ENCODE measurements around the gene IGSF3.

GRCh38 chr1:116684575-116684974, 17.0 kb upstream of the IGSF3 start:
- TF ChIP-seq, protein P1, sequence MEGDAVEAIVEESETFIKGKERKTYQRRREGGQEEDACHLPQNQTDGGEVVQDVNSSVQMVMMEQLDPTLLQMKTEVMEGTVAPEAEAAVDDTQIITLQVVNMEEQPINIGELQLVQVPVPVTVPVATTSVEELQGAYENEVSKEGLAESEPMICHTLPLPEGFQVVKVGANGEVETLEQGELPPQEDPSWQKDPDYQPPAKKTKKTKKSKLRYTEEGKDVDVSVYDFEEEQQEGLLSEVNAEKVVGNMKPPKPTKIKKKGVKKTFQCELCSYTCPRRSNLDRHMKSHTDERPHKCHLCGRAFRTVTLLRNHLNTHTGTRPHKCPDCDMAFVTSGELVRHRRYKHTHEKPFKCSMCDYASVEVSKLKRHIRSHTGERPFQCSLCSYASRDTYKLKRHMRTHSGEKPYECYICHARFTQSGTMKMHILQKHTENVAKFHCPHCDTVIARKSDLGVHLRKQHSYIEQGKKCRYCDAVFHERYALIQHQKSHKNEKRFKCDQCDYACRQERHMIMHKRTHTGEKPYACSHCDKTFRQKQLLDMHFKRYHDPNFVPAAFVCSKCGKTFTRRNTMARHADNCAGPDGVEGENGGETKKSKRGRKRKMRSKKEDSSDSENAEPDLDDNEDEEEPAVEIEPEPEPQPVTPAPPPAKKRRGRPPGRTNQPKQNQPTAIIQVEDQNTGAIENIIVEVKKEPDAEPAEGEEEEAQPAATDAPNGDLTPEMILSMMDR (conservative IDR thresholded peaks at IDR 0.05; ENCODE audit: low read depth in 2 of 2): no peak
- TF ChIP-seq STAT1 (IDR thresholded peaks at IDR 0.05; ENCODE audit: unreplicated experiment) (no peak), EZH2phosphoT487 (IDR thresholded peaks at IDR 0.05; ENCODE audit: unreplicated experiment) (no peak), EZH2 (IDR thresholded peaks at IDR 0.05; ENCODE audit: low read depth, unreplicated experiment) (no peak), POLR2AphosphoS5 (IDR thresholded peaks at IDR 0.05; ENCODE audit: low read depth) (no peak), CREB1 (CRISPR knock-in tag; IDR thresholded peaks at IDR 0.05; ENCODE audit: low read depth) (no peak), JUNB (IDR thresholded peaks at IDR 0.05; ENCODE audit: unreplicated experiment) (no peak), ZNF331 (CRISPR knock-in tag; IDR thresholded peaks at IDR 0.05; ENCODE audit: low read depth) (no peak), ZNF114 (CRISPR knock-in tag; IDR thresholded peaks at IDR 0.05) (no peak), NANOG (IDR thresholded peaks at IDR 0.05; ENCODE audit: borderline replicate concordance) (no peak)
- TF ChIP-seq, protein P2, sequence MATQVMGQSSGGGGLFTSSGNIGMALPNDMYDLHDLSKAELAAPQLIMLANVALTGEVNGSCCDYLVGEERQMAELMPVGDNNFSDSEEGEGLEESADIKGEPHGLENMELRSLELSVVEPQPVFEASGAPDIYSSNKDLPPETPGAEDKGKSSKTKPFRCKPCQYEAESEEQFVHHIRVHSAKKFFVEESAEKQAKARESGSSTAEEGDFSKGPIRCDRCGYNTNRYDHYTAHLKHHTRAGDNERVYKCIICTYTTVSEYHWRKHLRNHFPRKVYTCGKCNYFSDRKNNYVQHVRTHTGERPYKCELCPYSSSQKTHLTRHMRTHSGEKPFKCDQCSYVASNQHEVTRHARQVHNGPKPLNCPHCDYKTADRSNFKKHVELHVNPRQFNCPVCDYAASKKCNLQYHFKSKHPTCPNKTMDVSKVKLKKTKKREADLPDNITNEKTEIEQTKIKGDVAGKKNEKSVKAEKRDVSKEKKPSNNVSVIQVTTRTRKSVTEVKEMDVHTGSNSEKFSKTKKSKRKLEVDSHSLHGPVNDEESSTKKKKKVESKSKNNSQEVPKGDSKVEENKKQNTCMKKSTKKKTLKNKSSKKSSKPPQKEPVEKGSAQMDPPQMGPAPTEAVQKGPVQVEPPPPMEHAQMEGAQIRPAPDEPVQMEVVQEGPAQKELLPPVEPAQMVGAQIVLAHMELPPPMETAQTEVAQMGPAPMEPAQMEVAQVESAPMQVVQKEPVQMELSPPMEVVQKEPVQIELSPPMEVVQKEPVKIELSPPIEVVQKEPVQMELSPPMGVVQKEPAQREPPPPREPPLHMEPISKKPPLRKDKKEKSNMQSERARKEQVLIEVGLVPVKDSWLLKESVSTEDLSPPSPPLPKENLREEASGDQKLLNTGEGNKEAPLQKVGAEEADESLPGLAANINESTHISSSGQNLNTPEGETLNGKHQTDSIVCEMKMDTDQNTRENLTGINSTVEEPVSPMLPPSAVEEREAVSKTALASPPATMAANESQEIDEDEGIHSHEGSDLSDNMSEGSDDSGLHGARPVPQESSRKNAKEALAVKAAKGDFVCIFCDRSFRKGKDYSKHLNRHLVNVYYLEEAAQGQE (IDR thresholded peaks at IDR 0.05; ENCODE audit: unreplicated experiment): no peak
- TF ChIP-seq, protein P3, sequence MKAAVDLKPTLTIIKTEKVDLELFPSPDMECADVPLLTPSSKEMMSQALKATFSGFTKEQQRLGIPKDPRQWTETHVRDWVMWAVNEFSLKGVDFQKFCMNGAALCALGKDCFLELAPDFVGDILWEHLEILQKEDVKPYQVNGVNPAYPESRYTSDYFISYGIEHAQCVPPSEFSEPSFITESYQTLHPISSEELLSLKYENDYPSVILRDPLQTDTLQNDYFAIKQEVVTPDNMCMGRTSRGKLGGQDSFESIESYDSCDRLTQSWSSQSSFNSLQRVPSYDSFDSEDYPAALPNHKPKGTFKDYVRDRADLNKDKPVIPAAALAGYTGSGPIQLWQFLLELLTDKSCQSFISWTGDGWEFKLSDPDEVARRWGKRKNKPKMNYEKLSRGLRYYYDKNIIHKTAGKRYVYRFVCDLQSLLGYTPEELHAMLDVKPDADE (IDR thresholded peaks at IDR 0.05): no peak
- TF ChIP-seq, protein P4, sequence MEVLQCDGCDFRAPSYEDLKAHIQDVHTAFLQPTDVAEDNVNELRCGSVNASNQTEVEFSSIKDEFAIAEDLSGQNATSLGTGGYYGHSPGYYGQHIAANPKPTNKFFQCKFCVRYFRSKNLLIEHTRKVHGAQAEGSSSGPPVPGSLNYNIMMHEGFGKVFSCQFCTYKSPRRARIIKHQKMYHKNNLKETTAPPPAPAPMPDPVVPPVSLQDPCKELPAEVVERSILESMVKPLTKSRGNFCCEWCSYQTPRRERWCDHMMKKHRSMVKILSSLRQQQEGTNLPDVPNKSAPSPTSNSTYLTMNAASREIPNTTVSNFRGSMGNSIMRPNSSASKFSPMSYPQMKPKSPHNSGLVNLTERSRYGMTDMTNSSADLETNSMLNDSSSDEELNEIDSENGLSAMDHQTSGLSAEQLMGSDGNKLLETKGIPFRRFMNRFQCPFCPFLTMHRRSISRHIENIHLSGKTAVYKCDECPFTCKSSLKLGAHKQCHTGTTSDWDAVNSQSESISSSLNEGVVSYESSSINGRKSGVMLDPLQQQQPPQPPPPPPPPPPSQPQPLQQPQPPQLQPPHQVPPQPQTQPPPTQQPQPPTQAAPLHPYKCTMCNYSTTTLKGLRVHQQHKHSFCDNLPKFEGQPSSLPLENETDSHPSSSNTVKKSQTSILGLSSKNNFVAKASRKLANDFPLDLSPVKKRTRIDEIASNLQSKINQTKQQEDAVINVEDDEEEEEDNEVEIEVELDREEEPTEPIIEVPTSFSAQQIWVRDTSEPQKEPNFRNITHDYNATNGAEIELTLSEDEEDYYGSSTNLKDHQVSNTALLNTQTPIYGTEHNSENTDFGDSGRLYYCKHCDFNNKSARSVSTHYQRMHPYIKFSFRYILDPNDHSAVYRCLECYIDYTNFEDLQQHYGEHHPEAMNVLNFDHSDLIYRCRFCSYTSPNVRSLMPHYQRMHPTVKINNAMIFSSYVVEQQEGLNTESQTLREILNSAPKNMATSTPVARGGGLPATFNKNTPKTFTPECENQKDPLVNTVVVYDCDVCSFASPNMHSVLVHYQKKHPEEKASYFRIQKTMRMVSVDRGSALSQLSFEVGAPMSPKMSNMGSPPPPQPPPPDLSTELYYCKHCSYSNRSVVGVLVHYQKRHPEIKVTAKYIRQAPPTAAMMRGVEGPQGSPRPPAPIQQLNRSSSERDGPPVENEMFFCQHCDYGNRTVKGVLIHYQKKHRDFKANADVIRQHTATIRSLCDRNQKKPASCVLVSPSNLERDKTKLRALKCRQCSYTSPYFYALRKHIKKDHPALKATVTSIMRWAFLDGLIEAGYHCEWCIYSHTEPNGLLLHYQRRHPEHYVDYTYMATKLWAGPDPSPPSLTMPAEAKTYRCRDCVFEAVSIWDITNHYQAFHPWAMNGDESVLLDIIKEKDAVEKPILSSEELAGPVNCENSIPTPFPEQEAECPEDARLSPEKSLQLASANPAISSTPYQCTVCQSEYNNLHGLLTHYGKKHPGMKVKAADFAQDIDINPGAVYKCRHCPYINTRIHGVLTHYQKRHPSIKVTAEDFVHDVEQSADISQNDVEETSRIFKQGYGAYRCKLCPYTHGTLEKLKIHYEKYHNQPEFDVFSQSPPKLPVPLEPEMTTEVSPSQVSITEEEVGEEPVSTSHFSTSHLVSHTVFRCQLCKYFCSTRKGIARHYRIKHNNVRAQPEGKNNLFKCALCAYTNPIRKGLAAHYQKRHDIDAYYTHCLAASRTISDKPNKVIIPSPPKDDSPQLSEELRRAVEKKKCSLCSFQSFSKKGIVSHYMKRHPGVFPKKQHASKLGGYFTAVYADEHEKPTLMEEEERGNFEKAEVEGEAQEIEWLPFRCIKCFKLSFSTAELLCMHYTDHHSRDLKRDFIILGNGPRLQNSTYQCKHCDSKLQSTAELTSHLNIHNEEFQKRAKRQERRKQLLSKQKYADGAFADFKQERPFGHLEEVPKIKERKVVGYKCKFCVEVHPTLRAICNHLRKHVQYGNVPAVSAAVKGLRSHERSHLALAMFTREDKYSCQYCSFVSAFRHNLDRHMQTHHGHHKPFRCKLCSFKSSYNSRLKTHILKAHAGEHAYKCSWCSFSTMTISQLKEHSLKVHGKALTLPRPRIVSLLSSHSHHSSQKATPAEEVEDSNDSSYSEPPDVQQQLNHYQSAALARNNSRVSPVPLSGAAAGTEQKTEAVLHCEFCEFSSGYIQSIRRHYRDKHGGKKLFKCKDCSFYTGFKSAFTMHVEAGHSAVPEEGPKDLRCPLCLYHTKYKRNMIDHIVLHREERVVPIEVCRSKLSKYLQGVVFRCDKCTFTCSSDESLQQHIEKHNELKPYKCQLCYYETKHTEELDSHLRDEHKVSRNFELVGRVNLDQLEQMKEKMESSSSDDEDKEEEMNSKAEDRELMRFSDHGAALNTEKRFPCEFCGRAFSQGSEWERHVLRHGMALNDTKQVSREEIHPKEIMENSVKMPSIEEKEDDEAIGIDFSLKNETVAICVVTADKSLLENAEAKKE (CRISPR knock-in tag; IDR thresholded peaks at IDR 0.05): no peak
